Upper lobe of right lung (tissue), 1 donor: Measurements from ENCODE around the gene R3HDM2. TPM values are rescaled to one million over a fixed set of nuclear protein-coding genes. Genes with fewer than 3 reads are reported as not detected.

Source experiments
- ATAC-seq: fragments of 200-7000 bp; cut with Tn5 transposase; one replicate; pipeline ENCODE4 v1.9.1; 2020; ENCODE audit warnings: mild to moderate bottlenecking, moderate library complexity
- DNase-seq: peaks from one replicate; pipeline ENCODE4 v3.0.0-alpha.2; 2020
- H3K27ac ChIP-seq: fragments of 200-600 bp; one replicate; pipeline ENCODE4 v1.8.0; 2022
- H3K27me3 ChIP-seq: fragments of 200-600 bp; one replicate; pipeline ENCODE4 v1.8.0; 2022; ENCODE audit warnings: mild to moderate bottlenecking
- H3K36me3 ChIP-seq: fragments of 200-600 bp; one replicate; pipeline ENCODE4 v1.8.0; 2022
- H3K4me1 ChIP-seq: fragments of 200-600 bp; one replicate; pipeline ENCODE4 v1.8.0; 2022
- H3K4me3 ChIP-seq: fragments of 200-600 bp; one replicate; pipeline ENCODE4 v1.8.0; 2022; ENCODE audit warnings: mild to moderate bottlenecking
- H3K9me3 ChIP-seq: fragments of 200-600 bp; one replicate; pipeline ENCODE4 v1.8.0; 2022
- CTCF ChIP-seq: fragments of 200-600 bp; IDR thresholded peaks from one replicate; pipeline ENCODE4 v1.8.0; 2022; ENCODE audit warnings: antibody characterized with exemption
- intact Hi-C: fragments of 100-400 bp; cut with DNase I; formaldehyde crosslinking; loops from one replicate; pipeline ENCODE4 v1.11.0; 2022
- total RNA-seq: library from RNA; stranded (reverse); fragmentation: NEBNext Ultra II Directional; extraction: Animal tissue kit (Norgen Biotek cat#: 25700); gene quantifications from one replicate; pipeline ENCODE4 v1.2.1, GENCODE V29; 2021
- donor health status: DM: no; HTN: yes; CAD: no; lungs with severe emphysema.

The R3HDM2 gene
- total RNA-seq, 1 donor from 2014 or later, result 81.0 TPM

- Histone ChIP-seq H3K27ac (no peak overlapping the region), H3K36me3 (peaks cover 35% of the 10 kb centered on the region), H3K4me1 (peaks cover 22% of the 10 kb centered on the region), H3K4me3 (no peak overlapping the region), H3K9me3 (no peaks in the 10 kb centered on the region), H3K27me3 (peaks cover 15% of the 10 kb centered on the region)
- no peak for TF ChIP-seq CTCF
- ATAC-seq, result no peak
- DNase-seq, result no peak
- intact Hi-C loops, result no loop called here
These were observed 198.6 kb downstream of the R3HDM2 start for GRCh38 chr12:57232156-57232756.

- DNase-seq, result no peak
- no peaks in the 10 kb centered on the region for H3K9me3 ChIP-seq
- H3K4me1 ChIP-seq, result peaks cover 28% of the 10 kb centered on the region
- no peak overlapping the region for H3K4me3 ChIP-seq
- peaks cover 35% of the 10 kb centered on the region for H3K36me3 ChIP-seq
- intact Hi-C loops, result no loop called here
- peaks cover 14% of the 10 kb centered on the region for H3K27me3 ChIP-seq
- ATAC-seq, result no peak
- H3K27ac ChIP-seq, result no peak overlapping the region
- TF ChIP-seq CTCF, result no peak
These were observed 199.4 kb downstream of the R3HDM2 start for GRCh38 chr12:57231276-57232021.

- ATAC-seq (no peak), DNase-seq (no peak)
- peaks cover 35% of the 10 kb centered on the region for H3K36me3 ChIP-seq
- no peak for TF ChIP-seq CTCF
- intact Hi-C loops, result no loop called here
- peak overlapping the region; percentile 81 for H3K4me3 ChIP-seq
- peaks cover 28% of the 10 kb centered on the region for H3K4me1 ChIP-seq
- peak overlapping the region; percentile 82 for H3K27ac ChIP-seq
- peaks cover 16% of the 10 kb centered on the region for H3K27me3 ChIP-seq
- H3K9me3 ChIP-seq, result no peaks in the 10 kb centered on the region
These were observed 200.3 kb downstream of the R3HDM2 start for GRCh38 chr12:57230381-57231155.

- intact Hi-C loops, result no loop called here
- peaks cover 33% of the 10 kb centered on the region for H3K4me1 ChIP-seq
- peak within 1 kb of the TSS; percentile 81 for H3K4me3 ChIP-seq
- H3K27me3 ChIP-seq, result peaks cover 23% of the 10 kb centered on the region
- H3K9me3 ChIP-seq, result no peaks in the 10 kb centered on the region
- peaks cover 35% of the 10 kb centered on the region for H3K36me3 ChIP-seq
- H3K27ac ChIP-seq, result peak within 1 kb of the TSS; percentile 82
- no peak for TF ChIP-seq CTCF
- peak; percentile 74 for ATAC-seq
- DNase-seq, result peak; percentile 96
These were observed 201.0 kb downstream of the R3HDM2 start, which contains the start of gene SHMT2 for GRCh38 chr12:57229634-57230380. SHMT2 (plus strand) TSS chr12:57229711; CDS start chr12:57229779, 68 bp downstream.

- DNase-seq (no peak), ATAC-seq (no peak)
- peak overlapping the region; percentile 81 for H3K4me3 ChIP-seq
- H3K36me3 ChIP-seq, result peaks cover 29% of the 10 kb centered on the region
- peak overlapping the region; percentile 82 for H3K27ac ChIP-seq
- TF ChIP-seq CTCF, result no peak
- H3K9me3 ChIP-seq, result no peaks in the 10 kb centered on the region
- peaks cover 30% of the 10 kb centered on the region for H3K27me3 ChIP-seq
- peaks cover 33% of the 10 kb centered on the region for H3K4me1 ChIP-seq
- intact Hi-C loops, result no loop called here
These were observed 201.7 kb downstream of the R3HDM2 start for GRCh38 chr12:57229046-57229633.
